GM11168 (cell line): ENCODE measurements around the gene BCO1.

ENCODE experiments used
- in situ Hi-C: fragments of 300-500 bp; cut with MboI; formaldehyde crosslinking; loops from one replicate; pipeline ENCODE4 v1.12.0; 2022; ENCODE audit warnings: low sequenced_read_pairs; ENCODE audit not compliant: unreplicated experiment

Gene BCO1

GRCh38 chr16:81314603-81315270 lies 76.2 kb downstream of the BCO1 start, which contains the start of gene GAN:
GAN (plus strand) TSS chr16:81314962; CDS start chr16:81315114, 152 bp downstream.
- in situ Hi-C loops = no loop called here

GRCh38 chr16:81315271-81316175 lies 77.0 kb downstream of the BCO1 start:
- in situ Hi-C loops = no loop called here

GRCh38 chr16:81316176-81316496 lies 77.6 kb downstream of the BCO1 start:
- in situ Hi-C loops = no loop called here

- in situ Hi-C loops = no loop called here
Measured at GRCh38 chr16:81318711-81319110, 80.2 kb downstream of the BCO1 start.

GRCh38 chr16:81319221-81319912 lies 80.9 kb downstream of the BCO1 start:
- in situ Hi-C loops = no loop called here

GRCh38 chr16:81321039-81321438 lies 82.5 kb downstream of the BCO1 start:
- in situ Hi-C loops = no loop called here

- in situ Hi-C loops = no loop called here
Measured at GRCh38 chr16:81321536-81321935, 83.0 kb downstream of the BCO1 start.

- in situ Hi-C loops = no loop called here
Measured at GRCh38 chr16:81324808-81325207, 86.3 kb downstream of the BCO1 start.

GRCh38 chr16:81327011-81327410 lies 88.5 kb downstream of the BCO1 start:
- in situ Hi-C loops = no loop called here

- in situ Hi-C loops = no loop called here
Measured at GRCh38 chr16:81327447-81328196, 89.1 kb downstream of the BCO1 start.

GRCh38 chr16:81329947-81330346 lies 91.5 kb downstream of the BCO1 start:
- in situ Hi-C loops = no loop called here

- in situ Hi-C loops = no loop called here
Measured at GRCh38 chr16:81333356-81333755, 94.9 kb downstream of the BCO1 start.

- in situ Hi-C loops = no loop called here
Measured at GRCh38 chr16:81335669-81336068, 97.2 kb downstream of the BCO1 start.

- in situ Hi-C loops = no loop called here
Measured at GRCh38 chr16:81337097-81337496, 98.6 kb downstream of the BCO1 start.
